H9 (cell line): Measurements from ENCODE around the gene SLC2A3. TPM values are rescaled to one million over a fixed set of nuclear protein-coding genes. Genes with fewer than 3 reads are reported as not detected.

Experiments used
- DNase-seq: peaks from one replicate; pipeline ENCODE4 v3.0.0-alpha.2; 2017
- H2AFZ ChIP-seq: one replicate; pipeline ENCODE4 v1.6.1; 2013; ENCODE audit warnings: mild to moderate bottlenecking, low read length, control low read depth, moderate library complexity
- H2AK5ac ChIP-seq: 2 replicates; pipeline ENCODE4 v1.6.1; 2013; ENCODE audit warnings: low read length, control low read depth, mixed read lengths; ENCODE audit not compliant: insufficient read length
- H2BK120ac ChIP-seq: one replicate; pipeline ENCODE4 v1.6.1; 2013; ENCODE audit warnings: low read depth, mild to moderate bottlenecking, low read length, control low read depth, inconsistent platforms; ENCODE audit not compliant: poor library complexity, severe bottlenecking
- H2BK12ac ChIP-seq: 2 replicates; pipeline ENCODE4 v1.6.1; 2013; ENCODE audit warnings: low read length, control low read depth, mixed read lengths, low read depth; ENCODE audit not compliant: insufficient read length
- H2BK15ac ChIP-seq: 2 replicates; pipeline ENCODE4 v1.6.1; 2013; ENCODE audit warnings: low read depth, low read length, control low read depth
- H2BK20ac ChIP-seq: one replicate; pipeline ENCODE4 v1.6.1; 2013; ENCODE audit warnings: low read depth, mild to moderate bottlenecking, low read length, control low read depth, inconsistent platforms; ENCODE audit not compliant: poor library complexity, severe bottlenecking
- H2BK5ac ChIP-seq: 2 replicates; pipeline ENCODE4 v1.6.1; 2013; ENCODE audit warnings: low read length, control low read depth, mixed read lengths; ENCODE audit not compliant: insufficient read length
- H3K14ac ChIP-seq: 2 replicates; pipeline ENCODE4 v1.6.1; 2013; ENCODE audit warnings: low read length, control low read depth; ENCODE audit not compliant: insufficient read depth
- H3K18ac ChIP-seq: 2 replicates; pipeline ENCODE4 v1.6.1; 2013; ENCODE audit warnings: low read depth, mild to moderate bottlenecking, mixed read lengths, low read length, control low read depth; ENCODE audit not compliant: insufficient read length
- H3K23ac ChIP-seq: 2 replicates; pipeline ENCODE4 v1.6.1; 2013; ENCODE audit warnings: low read length, control low read depth, mixed read lengths, low read depth; ENCODE audit not compliant: insufficient read length
- H3K23me2 ChIP-seq: 2 replicates; pipeline ENCODE4 v1.6.1; 2013; ENCODE audit warnings: low read depth, mild to moderate bottlenecking, mixed read lengths, low read length, control low read depth; ENCODE audit not compliant: insufficient read length, poor library complexity, severe bottlenecking
- H3K27ac ChIP-seq: 2 replicates; pipeline ENCODE4 v1.5.1; 2013; ENCODE audit warnings: low read length, control low read depth, mixed read lengths, low read depth; ENCODE audit not compliant: insufficient read length
- H3K27me3 ChIP-seq: 2 replicates; pipeline ENCODE4 v1.6.1; 2013; ENCODE audit warnings: low read length, control low read depth, inconsistent platforms; ENCODE audit not compliant: insufficient read depth
- H3K4ac ChIP-seq: 2 replicates; pipeline ENCODE4 v1.6.1; 2013; ENCODE audit warnings: low read depth, mild to moderate bottlenecking, control low read depth, inconsistent platforms, low read length, moderate library complexity
- H3K4me1 ChIP-seq: 2 replicates; pipeline ENCODE4 v1.6.1; 2013; ENCODE audit warnings: low read length, control low read depth, inconsistent platforms; ENCODE audit not compliant: insufficient read depth
- H3K4me2 ChIP-seq: 2 replicates; pipeline ENCODE4 v1.6.1; 2013; ENCODE audit warnings: low read length, control low read depth, mixed read lengths; ENCODE audit not compliant: insufficient read length, insufficient read depth
- H3K56ac ChIP-seq: 2 replicates; pipeline ENCODE4 v1.6.1; 2013; ENCODE audit warnings: low read depth, mild to moderate bottlenecking, mixed read lengths, low read length, control low read depth; ENCODE audit not compliant: insufficient read length
- H3K79me1 ChIP-seq: 2 replicates; pipeline ENCODE4 v1.6.1; 2013; ENCODE audit warnings: low read depth, mild to moderate bottlenecking, moderate library complexity, low read length, control low read depth, inconsistent platforms; ENCODE audit not compliant: insufficient read depth, poor library complexity, severe bottlenecking
- H3K79me2 ChIP-seq: 2 replicates; pipeline ENCODE4 v1.6.1; 2013; ENCODE audit warnings: low read length, control low read depth, inconsistent platforms; ENCODE audit not compliant: insufficient read depth
- H3K9ac ChIP-seq: 2 replicates; pipeline ENCODE4 v1.6.1; 2013; ENCODE audit warnings: low read length, control low read depth, mixed read lengths; ENCODE audit not compliant: insufficient read length; ENCODE audit errors: extremely low read depth
- H3K9me3 ChIP-seq: one replicate; pipeline ENCODE4 v1.6.1; 2013; ENCODE audit warnings: low read depth, low read length, inconsistent platforms; ENCODE audit not compliant: control insufficient read depth
- H3T11ph ChIP-seq: one replicate; pipeline ENCODE4 v1.6.1; 2013; ENCODE audit warnings: mild to moderate bottlenecking, low read length, control low read depth, inconsistent platforms
- H4K20me1 ChIP-seq: one replicate; pipeline ENCODE4 v1.6.1; 2013; ENCODE audit not compliant: control insufficient read depth, insufficient read length, insufficient read depth
- H4K5ac ChIP-seq: 2 replicates; pipeline ENCODE4 v1.6.1; 2013; ENCODE audit warnings: low read depth, mild to moderate bottlenecking, mixed read lengths, low read length, control low read depth; ENCODE audit not compliant: insufficient read length
- H4K8ac ChIP-seq: replicated peaks from 2 replicates; pipeline ENCODE4 v1.6.1; 2013; ENCODE audit warnings: low read length, control low read depth, mixed read lengths, low read depth; ENCODE audit not compliant: insufficient read length
- H4K91ac ChIP-seq: 2 replicates; pipeline ENCODE4 v1.6.1; 2013; ENCODE audit warnings: low read depth, mild to moderate bottlenecking, moderate library complexity, mixed read lengths, low read length, control low read depth; ENCODE audit not compliant: insufficient read length
- H3K27ac Mint-ChIP-seq, 3 experiments: 2 replicates in 2 of 3; 3 replicates in 1 of 3; pipeline ENCODE4 v1.8.0; 2020 to 2021; ENCODE audit warnings: mixed read lengths in 3 of 3, mild to moderate bottlenecking in 1 of 3, moderate library complexity in 1 of 3
- H3K27me3 Mint-ChIP-seq: 2 replicates; pipeline ENCODE4 v1.8.0; 2021; ENCODE audit warnings: low read depth, mild to moderate bottlenecking, moderate library complexity, mixed read lengths
- H3K36me3 Mint-ChIP-seq, 3 experiments: 2 replicates in 2 of 3; 3 replicates in 1 of 3; pipeline ENCODE4 v1.8.0; 2020 to 2021; ENCODE audit warnings: low read depth in 3 of 3, mixed read lengths in 3 of 3; ENCODE audit not compliant: insufficient read depth in 1 of 3
- H3K4me1 Mint-ChIP-seq, 2 experiments: 2 replicates each; pipeline ENCODE4 v1.8.0; 2020; ENCODE audit warnings: mixed read lengths in 2 of 2
- H3K4me3 Mint-ChIP-seq, 2 experiments: 2 replicates in 1 of 2; 3 replicates in 1 of 2; pipeline ENCODE4 v1.8.0; 2020 to 2021; ENCODE audit warnings: mild to moderate bottlenecking in 2 of 2, mixed read lengths in 2 of 2, moderate library complexity in 1 of 2
- H3K9me3 Mint-ChIP-seq, 2 experiments: 2 replicates in 1 of 2; 3 replicates in 1 of 2; pipeline ENCODE4 v1.8.0; 2020; ENCODE audit warnings: mild to moderate bottlenecking in 2 of 2, mixed read lengths in 2 of 2, moderate library complexity in 1 of 2
- WGBS: extraction: QIAGEN DNeasy Blood & Tissue Kit; methylation state at CpG from one replicate; pipeline ENCODE4 v1.1.7; 2013; ENCODE audit warnings: missing lambda C conversion rate, low lambda C conversion rate, mixed read lengths; ENCODE audit not compliant: insufficient read length; ENCODE audit errors: extremely low coverage; 5-methylcytosine and 5-hydroxymethylcytosine counted together
- total RNA-seq: library from RNA; stranded (reverse); gene quantifications from 2 replicates; pipeline ENCODE4 v1.2.1, GENCODE V29; 2021
- TF ChIP-seq, protein P1 (sequence below): fragments of 200-600 bp; sonication (generic); conservative IDR thresholded peaks from 3 replicates; pipeline ENCODE4 v1.8.0; 2021; ENCODE audit warnings: antibody characterized with exemption, mild to moderate bottlenecking

The SLC2A3 gene
- total RNA-seq, 1 experiment from 2014 or later = 569 TPM

DNA sequence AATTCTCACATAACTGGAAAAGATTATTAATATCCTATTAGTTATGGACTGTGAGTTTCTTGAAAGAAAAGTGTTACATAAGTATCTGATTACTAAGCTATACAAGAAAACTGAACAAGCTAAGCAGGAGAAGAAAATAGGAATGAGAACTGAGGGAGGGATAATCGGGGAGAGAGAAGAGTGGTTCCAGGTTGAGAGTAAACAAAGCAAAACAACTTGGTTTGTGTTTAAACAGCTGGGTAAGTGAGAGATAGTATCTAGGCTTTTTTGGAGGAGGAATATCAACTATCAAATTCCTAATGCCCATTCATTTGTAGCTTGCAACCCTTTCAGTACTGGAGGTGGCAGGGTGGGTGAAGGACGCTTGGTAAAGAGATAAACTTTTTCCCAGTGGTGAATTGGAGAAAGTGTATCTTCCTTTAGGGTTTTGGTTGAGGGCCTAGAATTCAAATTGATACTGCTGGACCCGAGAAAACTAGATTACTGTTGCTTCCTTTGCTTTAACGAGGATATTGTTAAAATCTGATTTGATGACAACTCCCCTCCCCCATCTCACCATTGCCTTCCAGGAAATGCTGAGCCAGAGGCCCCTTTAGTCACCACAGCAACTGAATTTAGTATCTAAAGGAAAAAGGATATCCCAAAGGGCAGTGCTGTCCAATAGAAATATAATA lies 2.0 kb upstream of the SLC2A3 start:
- no peak overlapping the region for H3K27ac ChIP-seq
- H4K5ac ChIP-seq = no peak overlapping the region
- H4K20me1 ChIP-seq = no peaks in the 10 kb centered on the region
- no peak overlapping the region for H3K4ac ChIP-seq
- H3K27me3 ChIP-seq = no peaks in the 10 kb centered on the region
- no peak overlapping the region for H3K23ac ChIP-seq
- H3K4me1 ChIP-seq = no peaks in the 10 kb centered on the region
- no peak overlapping the region for H3T11ph ChIP-seq
- no peak overlapping the region for H2BK20ac ChIP-seq
- no peak overlapping the region for H3K9ac ChIP-seq
- peaks cover 11% of the 10 kb centered on the region in 2 experiments for H3K4me1 Mint-ChIP-seq
- no peak overlapping the region for H2BK5ac ChIP-seq
- H3K9me3 ChIP-seq = no peaks in the 10 kb centered on the region
- no peak overlapping the region for H2AK5ac ChIP-seq
- H3K4me3 Mint-ChIP-seq = peak overlapping the region in 1 of 2 experiments; percentile 3; a peak in 2 of 5 replicates
- no CpG with 5 or more reads among the region's 4 CpGs for WGBS
- H3K23me2 ChIP-seq = peaks cover 11% of the 10 kb centered on the region
- H3K14ac ChIP-seq = no peak overlapping the region
- H3K36me3 Mint-ChIP-seq = no peaks in the 10 kb centered on the region; a peak in 1 of 7 replicates
- no peak overlapping the region for H3K18ac ChIP-seq
- H3K56ac ChIP-seq = no peak overlapping the region
- H4K91ac ChIP-seq = no peak overlapping the region
- no peaks in the 10 kb centered on the region for H3K9me3 Mint-ChIP-seq
- no peak for DNase-seq
- TF ChIP-seq, protein P1, sequence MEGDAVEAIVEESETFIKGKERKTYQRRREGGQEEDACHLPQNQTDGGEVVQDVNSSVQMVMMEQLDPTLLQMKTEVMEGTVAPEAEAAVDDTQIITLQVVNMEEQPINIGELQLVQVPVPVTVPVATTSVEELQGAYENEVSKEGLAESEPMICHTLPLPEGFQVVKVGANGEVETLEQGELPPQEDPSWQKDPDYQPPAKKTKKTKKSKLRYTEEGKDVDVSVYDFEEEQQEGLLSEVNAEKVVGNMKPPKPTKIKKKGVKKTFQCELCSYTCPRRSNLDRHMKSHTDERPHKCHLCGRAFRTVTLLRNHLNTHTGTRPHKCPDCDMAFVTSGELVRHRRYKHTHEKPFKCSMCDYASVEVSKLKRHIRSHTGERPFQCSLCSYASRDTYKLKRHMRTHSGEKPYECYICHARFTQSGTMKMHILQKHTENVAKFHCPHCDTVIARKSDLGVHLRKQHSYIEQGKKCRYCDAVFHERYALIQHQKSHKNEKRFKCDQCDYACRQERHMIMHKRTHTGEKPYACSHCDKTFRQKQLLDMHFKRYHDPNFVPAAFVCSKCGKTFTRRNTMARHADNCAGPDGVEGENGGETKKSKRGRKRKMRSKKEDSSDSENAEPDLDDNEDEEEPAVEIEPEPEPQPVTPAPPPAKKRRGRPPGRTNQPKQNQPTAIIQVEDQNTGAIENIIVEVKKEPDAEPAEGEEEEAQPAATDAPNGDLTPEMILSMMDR = peak; percentile 50; the same call in 2 of the 3 replicates
- H2BK12ac ChIP-seq = no peak overlapping the region
- no peaks in the 10 kb centered on the region for H3K79me1 ChIP-seq
- peak overlapping the region in 2 of 3 experiments; percentile 76 to 78; a peak in 5 of 7 replicates for H3K27ac Mint-ChIP-seq
- H2AFZ ChIP-seq = peak overlapping the region; percentile 86
- H2BK120ac ChIP-seq = no peak overlapping the region
- no peak overlapping the region for H3K4me2 ChIP-seq
- peaks cover 24% of the 10 kb centered on the region for H3K79me2 ChIP-seq
- no peak overlapping the region for H4K8ac ChIP-seq
- no peaks in the 10 kb centered on the region for H3K27me3 Mint-ChIP-seq
- H2BK15ac ChIP-seq = no peak overlapping the region
